ENCODE measurements around the gene DHRSX.

GRCh38 chrX:2435465-2435864, 65.3 kb downstream of the DHRSX start:
- TF ChIP-seq RAD21 (IDR thresholded peaks at IDR 0.05; ENCODE audit: insufficient read depth, low read depth, low read length) (no peak), POLR2A (IDR thresholded peaks at IDR 0.05; ENCODE audit: low read depth, low read length) (no peak), JUNB (IDR thresholded peaks at IDR 0.05) (no peak), CHD1 (IDR thresholded peaks at IDR 0.05; ENCODE audit: low read depth, low read length) (no peak), CTCF (IDR thresholded peaks at IDR 0.05 in 2 of 3, conservative IDR thresholded peaks at IDR 0.05 in 1 of 3; ENCODE audit: control insufficient read depth in 2 of 3, extremely low read depth in 1 of 3, insufficient read depth in 1 of 3, low read depth in 3 of 3, low read length in 3 of 3) (no peak), BCL11A (IDR thresholded peaks at IDR 0.05; ENCODE audit: low read depth, low read length) (no peak), CBFB (IDR thresholded peaks at IDR 0.05; ENCODE audit: low read depth) (no peak), CHD2 (IDR thresholded peaks at IDR 0.05; ENCODE audit: borderline replicate concordance, low read depth, low read length) (no peak), MAX (IDR thresholded peaks at IDR 0.05; ENCODE audit: low read depth, low read length) (no peak), MTA2 (IDR thresholded peaks at IDR 0.05; ENCODE audit: low read depth) (no peak), YY1 (IDR thresholded peaks at IDR 0.05; ENCODE audit: low read depth, low read length) (no peak)
